ENCODE data around the gene FOSL1. TPM values are rescaled to one million over a fixed set of nuclear protein-coding genes. Genes with fewer than 3 reads are reported as not detected.
A peak's percentile ranks its signal among the peaks of the same experiment; 100 is the strongest.

The FOSL1 gene
- 1 to 10 TPM in 1 of 6 experiments, under 1 TPM in 3, not detected in 2; 0.35 to 1.2 (median 0.89) TPM for total RNA-seq
- long read RNA-seq: 0 reads

DNA sequence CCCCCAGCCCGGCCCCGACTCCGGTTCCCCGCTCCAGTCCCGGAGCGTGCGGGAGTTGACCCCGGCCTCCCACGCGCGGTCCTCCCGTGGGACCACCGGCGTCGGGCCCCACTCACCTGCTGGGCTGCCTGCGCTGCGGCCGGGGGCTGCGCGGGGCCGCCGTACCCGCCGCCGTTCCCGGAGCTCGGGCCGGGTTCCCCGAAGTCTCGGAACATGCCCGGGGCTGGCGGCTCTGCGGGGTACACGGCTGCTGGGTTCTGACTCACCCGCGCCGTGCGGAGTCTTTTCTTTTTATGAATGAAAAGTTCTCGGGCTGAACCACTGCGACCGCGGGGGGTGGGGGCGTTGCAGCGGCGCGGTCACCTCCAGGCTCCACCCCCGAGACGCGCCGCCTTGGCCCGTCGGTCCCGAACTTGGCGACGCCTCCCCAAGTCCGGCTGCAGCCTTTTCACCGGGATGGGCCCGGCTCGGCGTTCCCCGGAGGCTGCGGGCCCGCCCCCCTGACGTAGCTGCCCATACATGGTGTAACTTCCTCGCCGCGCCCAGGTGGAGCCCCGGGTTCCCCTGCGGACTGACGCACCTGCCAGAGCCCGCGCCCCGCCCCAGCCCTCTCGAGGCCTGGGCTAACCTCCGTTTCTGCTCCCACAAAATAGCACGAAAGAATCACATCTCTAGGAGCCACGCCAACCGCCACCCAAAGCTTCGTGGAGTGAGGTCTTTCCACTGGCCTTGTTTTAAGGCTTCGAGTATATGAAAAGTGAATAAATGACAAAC, at the start of gene FOSL1:
FOSL1 (minus strand) TSS at position 264 of the 774 bp plus-strand sequence; CDS start at position 215, 49 bp downstream.
- Histone ChIP-seq H3K27ac (peak within 1 kb of the TSS in 1 of 3 donors; percentile 57), H3K27me3 (no peaks in the 10 kb centered on the region), H3K4me1 (peaks cover 0 to 9% (median 3%) of the 10 kb centered on the region in 4 donors), H3K9me3 (no peaks in the 10 kb centered on the region), H3K36me3 (no peaks in the 10 kb centered on the region), H3K4me3 (peak within 1 kb of the TSS; percentile 40 to 49 (median 47))
- ATAC-seq: peak; percentile 88 to 91 (median 90)
- intact Hi-C loops (cut with DNase I): no loop called here
- TF ChIP-seq POLR2A (IDR thresholded peaks at IDR 0.05) (peak; percentile 72), CTCF (IDR thresholded peaks at IDR 0.05) (no peak)
- peak; percentile 83 to 89 (median 83) for DNase-seq
- 14% methylated on average over 10 of the region's 80 CpGs for WGBS (ENCODE audit: insufficient coverage, low coverage, low lambda C conversion rate, missing lambda C conversion rate)

- intact Hi-C loops (cut with DNase I): no loop called here
- Histone ChIP-seq H3K27ac (no peak overlapping the region), H3K4me1 (peaks cover 0 to 6% (median 2%) of the 10 kb centered on the region in 4 donors), H3K36me3 (no peaks in the 10 kb centered on the region), H3K9me3 (no peaks in the 10 kb centered on the region), H3K27me3 (no peaks in the 10 kb centered on the region), H3K4me3 (no peak overlapping the region)
- ATAC-seq (peak in 1 of 4 donors; percentile 31), DNase-seq (no peak)
- TF ChIP-seq CTCF (IDR thresholded peaks at IDR 0.05): no peak
- no peak for TF ChIP-seq POLR2A (IDR thresholded peaks at IDR 0.05)
- 69% methylated on average over 3 of the region's 12 CpGs for WGBS (ENCODE audit: insufficient coverage, low coverage, low lambda C conversion rate, missing lambda C conversion rate)
Measured at GRCh38 chr11:65947603-65948125, 47.5 kb upstream of the FOSL1 start.

DNA sequence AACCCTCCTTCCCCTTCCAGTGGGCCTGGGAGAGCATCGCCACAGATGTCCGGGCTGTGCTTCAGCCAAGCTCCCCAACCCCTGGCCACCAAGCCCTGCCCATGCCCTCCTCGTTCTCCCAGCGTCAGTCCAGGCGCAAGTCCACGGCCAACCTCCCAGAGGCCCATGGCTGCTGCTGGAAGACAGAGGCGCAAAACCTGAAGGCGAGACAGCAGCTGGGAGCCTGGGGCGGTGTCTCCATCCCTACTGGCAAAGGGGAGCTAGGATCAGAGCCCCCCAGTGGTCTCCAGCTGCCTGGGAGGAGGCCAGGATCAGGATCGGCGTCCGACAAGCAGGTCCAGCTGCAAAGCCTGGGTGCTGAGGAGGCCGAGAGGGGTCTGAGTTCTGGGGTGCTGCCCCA, 46.9 kb upstream of the FOSL1 start:
- Histone ChIP-seq H3K27ac (no peak overlapping the region), H3K36me3 (no peaks in the 10 kb centered on the region), H3K9me3 (no peaks in the 10 kb centered on the region), H3K4me3 (no peak overlapping the region), H3K27me3 (no peaks in the 10 kb centered on the region), H3K4me1 (peaks cover 0 to 5% (median 2%) of the 10 kb centered on the region in 4 donors)
- DNase-seq (no peak), ATAC-seq (no peak)
- TF ChIP-seq CTCF (IDR thresholded peaks at IDR 0.05) (no peak), POLR2A (IDR thresholded peaks at IDR 0.05) (no peak)
- WGBS (ENCODE audit: insufficient coverage, low coverage, low lambda C conversion rate, missing lambda C conversion rate): 87% methylated on average over 3 of the region's 13 CpGs
- intact Hi-C loops (cut with DNase I): no loop called here

- H3K4me3 ChIP-seq: no peak overlapping the region
- no peaks in the 10 kb centered on the region for H3K9me3 ChIP-seq
- intact Hi-C loops (cut with DNase I): no loop called here
- no peak overlapping the region for H3K27ac ChIP-seq
- H3K27me3 ChIP-seq: no peaks in the 10 kb centered on the region
- no peak for DNase-seq
- H3K4me1 ChIP-seq: peaks cover 0 to under 1% (median 0%) of the 10 kb centered on the region in 4 donors
- TF ChIP-seq POLR2A (IDR thresholded peaks at IDR 0.05) (no peak), CTCF (IDR thresholded peaks at IDR 0.05) (no peak)
- H3K36me3 ChIP-seq: no peaks in the 10 kb centered on the region
- ATAC-seq: peak in 1 of 4 donors; percentile 11
- 87% methylated on average over 3 of the region's 4 CpGs for WGBS (ENCODE audit: insufficient coverage, low coverage, low lambda C conversion rate, missing lambda C conversion rate)
Measured at GRCh38 chr11:65946655-65947054, 46.5 kb upstream of the FOSL1 start.
